Kidney (tissue), 14 donors: ENCODE results near the gene ZNF784. TPM values are rescaled to one million over a fixed set of nuclear protein-coding genes. Genes with fewer than 3 reads are reported as not detected.

ENCODE experiments used
- DNase-seq, 5 donors: peaks; one replicate each; pipeline ENCODE4 v3.0.0-alpha.2; 2013 to 2020
- FAIRE-seq: peaks from 2 replicates; lab custom pipeline; 2012; peaks lifted over from hg19 to GRCh38; lab: Jason Lieb, UNC
- H3K27ac ChIP-seq, 2 donors: one replicate each; pipeline ENCODE4 v1.7.0; 2013; ENCODE audit warnings: low read depth in 2 of 2, low read length in 2 of 2, inconsistent platforms in 1 of 2
- H3K27me3 ChIP-seq: one replicate; pipeline ENCODE4 v1.7.1; 2013; ENCODE audit warnings: low read length, inconsistent platforms; ENCODE audit not compliant: control insufficient read depth, insufficient read depth
- H3K36me3 ChIP-seq, 3 donors: one replicate each; pipeline versions ENCODE4 v1.7.0 to v1.7.1; 2013; ENCODE audit warnings: low read length in 3 of 3, control low read depth in 1 of 3, inconsistent platforms in 1 of 3; ENCODE audit not compliant: insufficient read depth in 3 of 3, control insufficient read depth in 2 of 3
- H3K4me1 ChIP-seq, 3 donors: one replicate each; pipeline versions ENCODE4 v1.7.0 to v1.7.1; 2013; ENCODE audit warnings: low read length in 3 of 3, inconsistent platforms in 1 of 3, low read depth in 1 of 3; ENCODE audit not compliant: control insufficient read depth in 2 of 3, insufficient read depth in 2 of 3
- H3K4me3 ChIP-seq, 3 donors: one replicate each; pipeline versions ENCODE4 v1.7.0 to v1.8.1; 2013; ENCODE audit warnings: low read length in 3 of 3, control low read depth in 1 of 3, inconsistent platforms in 1 of 3
- H3K9ac ChIP-seq, 3 donors: one replicate each; pipeline versions ENCODE4 v1.7.0 to v1.7.1; 2013; ENCODE audit warnings: low read length in 3 of 3, control low read depth in 1 of 3, inconsistent platforms in 1 of 3
- H3K9me3 ChIP-seq, 3 donors: one replicate each; pipeline versions ENCODE4 v1.7.0 to v1.7.1; 2013; ENCODE audit warnings: low read length in 3 of 3, control low read depth in 1 of 3, inconsistent platforms in 1 of 3; ENCODE audit not compliant: control insufficient read depth in 2 of 3, insufficient read depth in 1 of 3
- intact Hi-C: fragments of 100-400 bp; cut with DNase I; formaldehyde crosslinking; loops from one replicate; pipeline ENCODE4 v1.11.1; 2022
- polyA plus RNA-seq: library from polyadenylated mRNA; stranded (reverse); fragments of 350-450 nt; fragmentation: Illumina TruSeq; extraction: RNeasy Lipid Tissue Mini Kit (QIAGEN cat#74804); gene quantifications from one replicate; pipeline ENCODE4 v1.2.3, GENCODE V29; 2014; ENCODE audit warnings: low read depth, low replicate concordance; ENCODE audit not compliant: insufficient read depth
- total RNA-seq: library from RNA; stranded (reverse); fragmentation: NEBNext Ultra II Directional; extraction: Animal tissue kit (Norgen Biotek cat#: 25700); gene quantifications from one replicate; pipeline ENCODE4 v1.2.1, GENCODE V29; 2021
- TF ChIP-seq, protein P1 (sequence below): IDR thresholded peaks from 3 replicates; pipeline ENCODE4 v1.5.1; 2012; ENCODE audit warnings: mild to moderate bottlenecking, moderate library complexity, borderline replicate concordance; ENCODE audit not compliant: insufficient read depth; ENCODE audit errors: extremely low read depth
- donor health status: control.
- donor health status: control.
- donor health status: control.
- donor health status: control.
- donor health status: control.
- donor health status: DM: yes; HTN: yes; CAD: no.
- donor health status: Normal renal cell carcinoma (clear cell type).

The ZNF784 gene
- total and polyA plus RNA-seq, 2 donors from 2014 or later = 6.6 to 9.8 TPM

DNA sequence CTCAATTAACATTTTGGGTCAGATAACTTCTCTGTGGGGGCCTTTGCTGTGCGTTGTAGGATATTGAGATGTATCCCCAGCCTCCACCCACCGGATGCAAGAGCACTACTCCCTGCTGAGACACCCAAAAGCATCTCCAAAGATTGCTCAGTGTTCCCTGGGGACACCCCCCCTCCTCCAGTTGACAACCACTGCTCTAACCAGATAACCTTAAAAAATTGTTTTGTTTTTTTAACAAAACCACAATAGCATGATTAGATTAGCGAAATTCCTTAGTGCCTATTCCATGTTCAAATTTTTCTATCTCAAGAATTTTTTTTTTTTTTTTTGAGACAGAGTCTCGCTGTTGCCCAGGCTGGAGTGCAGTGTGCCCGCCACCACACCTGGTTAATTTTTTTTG lies 48.1 kb upstream of the ZNF784 start:
- peaks cover 0 to 29% (median 18%) of the 10 kb centered on the region in 3 donors for H3K36me3 ChIP-seq
- DNase-seq (peak in 1 of 5 donors; percentile 33), FAIRE-seq (no peak)
- intact Hi-C loops = no loop called here
- H3K27me3 ChIP-seq = no peaks in the 10 kb centered on the region
- H3K4me3 ChIP-seq = no peak overlapping the region
- H3K27ac ChIP-seq = no peak overlapping the region
- no peak overlapping the region for H3K9ac ChIP-seq
- H3K9me3 ChIP-seq = no peaks in the 10 kb centered on the region
- TF ChIP-seq, protein P1, sequence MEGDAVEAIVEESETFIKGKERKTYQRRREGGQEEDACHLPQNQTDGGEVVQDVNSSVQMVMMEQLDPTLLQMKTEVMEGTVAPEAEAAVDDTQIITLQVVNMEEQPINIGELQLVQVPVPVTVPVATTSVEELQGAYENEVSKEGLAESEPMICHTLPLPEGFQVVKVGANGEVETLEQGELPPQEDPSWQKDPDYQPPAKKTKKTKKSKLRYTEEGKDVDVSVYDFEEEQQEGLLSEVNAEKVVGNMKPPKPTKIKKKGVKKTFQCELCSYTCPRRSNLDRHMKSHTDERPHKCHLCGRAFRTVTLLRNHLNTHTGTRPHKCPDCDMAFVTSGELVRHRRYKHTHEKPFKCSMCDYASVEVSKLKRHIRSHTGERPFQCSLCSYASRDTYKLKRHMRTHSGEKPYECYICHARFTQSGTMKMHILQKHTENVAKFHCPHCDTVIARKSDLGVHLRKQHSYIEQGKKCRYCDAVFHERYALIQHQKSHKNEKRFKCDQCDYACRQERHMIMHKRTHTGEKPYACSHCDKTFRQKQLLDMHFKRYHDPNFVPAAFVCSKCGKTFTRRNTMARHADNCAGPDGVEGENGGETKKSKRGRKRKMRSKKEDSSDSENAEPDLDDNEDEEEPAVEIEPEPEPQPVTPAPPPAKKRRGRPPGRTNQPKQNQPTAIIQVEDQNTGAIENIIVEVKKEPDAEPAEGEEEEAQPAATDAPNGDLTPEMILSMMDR = no peak
- H3K4me1 ChIP-seq = peaks cover 0 to 21% (median 18%) of the 10 kb centered on the region in 3 donors

GRCh38 chr19:55671054-55671378 lies 46.6 kb upstream of the ZNF784 start:
- Histone ChIP-seq H3K4me1 (peaks cover 0 to 11% (median 8%) of the 10 kb centered on the region in 3 donors), H3K27ac (no peak overlapping the region), H3K9ac (no peak overlapping the region), H3K9me3 (no peaks in the 10 kb centered on the region), H3K4me3 (no peak overlapping the region), H3K27me3 (no peaks in the 10 kb centered on the region), H3K36me3 (peaks cover 0 to 43% (median 30%) of the 10 kb centered on the region in 3 donors)
- TF ChIP-seq, protein P1 = no peak
- intact Hi-C loops = no loop called here
- DNase-seq = no peak
- no peak for FAIRE-seq

DNA sequence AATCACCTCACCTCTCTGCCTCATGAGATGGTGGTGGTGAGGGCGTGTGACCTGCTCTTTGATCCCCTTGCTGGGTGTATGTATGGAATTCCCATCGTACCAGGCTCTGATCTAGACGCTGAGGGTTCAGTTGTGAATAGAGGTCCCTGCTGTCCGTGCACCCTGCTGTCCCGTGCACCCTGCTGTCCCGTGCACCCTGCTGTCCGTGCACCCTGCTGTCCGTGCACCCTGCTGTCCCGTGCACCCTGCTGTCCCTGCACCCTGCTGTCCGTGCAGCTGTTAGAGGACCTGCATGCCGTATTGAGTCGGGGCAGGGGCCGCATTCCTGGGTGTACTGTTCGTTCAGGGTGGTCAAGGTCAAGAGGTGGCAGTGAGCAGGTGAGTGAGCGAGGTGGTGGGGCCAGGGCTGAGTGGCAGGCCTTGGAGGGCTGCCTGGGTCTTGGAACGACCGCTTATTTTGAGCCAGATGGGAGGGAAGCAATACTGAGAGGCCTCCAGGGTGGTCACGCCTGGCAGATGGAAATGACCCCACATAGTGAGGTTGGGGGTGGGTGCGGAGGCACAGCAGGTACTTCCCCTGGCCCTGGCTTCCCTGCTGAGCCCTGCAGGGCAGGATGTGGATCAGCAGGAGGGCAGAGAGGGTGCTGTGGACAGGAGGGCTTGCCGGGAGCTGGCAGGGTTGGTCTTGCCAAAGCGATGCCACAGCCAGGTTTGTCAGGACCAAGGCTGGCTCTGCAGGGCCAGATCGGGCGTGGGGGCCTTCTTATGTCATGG lies 46.1 kb upstream of the ZNF784 start:
- TF ChIP-seq, protein P1 = no peak
- FAIRE-seq = no peak
- Histone ChIP-seq H3K4me3 (no peak overlapping the region), H3K27me3 (no peaks in the 10 kb centered on the region), H3K27ac (no peak overlapping the region), H3K9ac (no peak overlapping the region), H3K9me3 (no peaks in the 10 kb centered on the region), H3K36me3 (peaks cover 0 to 45% (median 32%) of the 10 kb centered on the region in 3 donors), H3K4me1 (peaks cover 0 to 8% (median 6%) of the 10 kb centered on the region in 3 donors)
- peak in 2 of 5 donors; percentile 38 to 93 for DNase-seq
- intact Hi-C loops = no loop called here
